ENCODE results near the gene ZMYND8.

ZMYND8 gene

DNA sequence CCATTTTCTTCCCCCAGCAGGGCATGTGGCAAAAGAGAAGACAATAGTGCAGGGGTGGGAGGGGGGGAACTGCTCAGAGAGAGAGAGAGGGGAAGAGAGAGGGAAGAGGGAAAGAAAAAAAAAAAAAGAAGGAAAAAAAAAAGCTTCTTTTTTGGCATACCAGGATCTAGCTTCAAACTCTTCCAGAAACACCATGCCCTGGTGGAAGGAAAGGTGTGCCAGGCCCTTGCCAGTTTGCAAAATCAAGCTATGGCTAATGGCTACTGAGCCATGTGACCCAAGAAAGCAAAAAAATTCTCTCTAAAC lies 326 bp downstream of the ZMYND8 start:
- CTCF ChIA-PET: interaction anchor here (0.6 to 3.5 kb wide), 6 partner anchors 17 to 83 kb away, joined by 3 to 26 read pairs (median 4); no protein-coding TSS in a partner anchor
- peak overlapping the region; percentile 97 for H3K27ac ChIP-seq (ENCODE audit: extremely low read depth, low read depth, low read length)
- H3K9me3 ChIP-seq (ENCODE audit: control insufficient read depth, insufficient read depth, low read depth, low read length): no peaks in the 10 kb centered on the region
- POLR2A ChIA-PET: interaction anchor here (0.6 to 2.1 kb wide), 11 partner anchors 13 to 175 kb away, joined by 3 to 7 read pairs (median 3); partner anchors contain the start of gene NCOA3
- H3K4me1 ChIP-seq (ENCODE audit: control insufficient read depth, insufficient read depth, low read length): peaks cover 47% of the 10 kb centered on the region
- H3K36me3 ChIP-seq (ENCODE audit: control insufficient read depth in 2 of 2, insufficient read depth in 1 of 2, low read length in 2 of 2): no peaks in the 10 kb centered on the region
- TF ChIP-seq, protein P1, sequence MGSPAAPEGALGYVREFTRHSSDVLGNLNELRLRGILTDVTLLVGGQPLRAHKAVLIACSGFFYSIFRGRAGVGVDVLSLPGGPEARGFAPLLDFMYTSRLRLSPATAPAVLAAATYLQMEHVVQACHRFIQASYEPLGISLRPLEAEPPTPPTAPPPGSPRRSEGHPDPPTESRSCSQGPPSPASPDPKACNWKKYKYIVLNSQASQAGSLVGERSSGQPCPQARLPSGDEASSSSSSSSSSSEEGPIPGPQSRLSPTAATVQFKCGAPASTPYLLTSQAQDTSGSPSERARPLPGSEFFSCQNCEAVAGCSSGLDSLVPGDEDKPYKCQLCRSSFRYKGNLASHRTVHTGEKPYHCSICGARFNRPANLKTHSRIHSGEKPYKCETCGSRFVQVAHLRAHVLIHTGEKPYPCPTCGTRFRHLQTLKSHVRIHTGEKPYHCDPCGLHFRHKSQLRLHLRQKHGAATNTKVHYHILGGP (tag by site-specific recombination; IDR thresholded peaks at IDR 0.05): no peak
- peak; percentile 38; the same call in 1 of the 2 replicates for TF ChIP-seq PRDM1 (tag by site-specific recombination; IDR thresholded peaks at IDR 0.05)
- peak overlapping the region; percentile 30 for H3K4me3 ChIP-seq (ENCODE audit: low read depth, low read length)

GRCh38 chr20:47355489-47356219 lies 845 bp downstream of the ZMYND8 start:
- peak overlapping the region; percentile 30 for H3K4me3 ChIP-seq (ENCODE audit: low read depth, low read length)
- H3K4me1 ChIP-seq (ENCODE audit: control insufficient read depth, insufficient read depth, low read length): peaks cover 49% of the 10 kb centered on the region
- CTCF ChIA-PET: interaction anchor here (0.7 to 2.1 kb wide), 6 partner anchors 28 to 83 kb away, joined by 3 to 21 read pairs (median 4); no protein-coding TSS in a partner anchor

More at GRCh38 chr20:47355489-47356219, 845 bp downstream of the ZMYND8 start:
- no peaks in the 10 kb centered on the region for H3K36me3 ChIP-seq (ENCODE audit: control insufficient read depth in 2 of 2, insufficient read depth in 1 of 2, low read length in 2 of 2)
- POLR2A ChIA-PET: interaction anchor here (0.6 to 2.1 kb wide), 5 partner anchors 19 to 174 kb away, joined by 3 to 7 read pairs (median 5); no protein-coding TSS in a partner anchor
- no peaks in the 10 kb centered on the region for H3K9me3 ChIP-seq (ENCODE audit: control insufficient read depth, insufficient read depth, low read depth, low read length)
- H3K27ac ChIP-seq (ENCODE audit: extremely low read depth, low read depth, low read length): peak overlapping the region; percentile 97
- no peak for TF ChIP-seq ZNF391 (tag by site-specific recombination; IDR thresholded peaks at IDR 0.05; ENCODE audit: borderline replicate concordance, low read depth)
- TF ChIP-seq ZNF19 (tag by site-specific recombination; IDR thresholded peaks at IDR 0.05; ENCODE audit: low read depth): no peak
- TF ChIP-seq ZNF600 (tag by site-specific recombination; IDR thresholded peaks at IDR 0.05): 0 out of 2 replicates have a peak, but pooled peaks have one; percentile 45
- no peak for TF ChIP-seq ZNF792 (tag by site-specific recombination; IDR thresholded peaks at IDR 0.05)
- no peak for TF ChIP-seq ELK4 (IDR thresholded peaks at IDR 0.05; ENCODE audit: borderline replicate concordance, low read depth, low read length)
- 0 out of 2 replicates have a peak, but pooled peaks have one; percentile 7 for TF ChIP-seq PRDM1 (tag by site-specific recombination; IDR thresholded peaks at IDR 0.05)
- TF ChIP-seq HIC1 (tag by site-specific recombination; IDR thresholded peaks at IDR 0.05): no peak
- TF ChIP-seq, protein P2, sequence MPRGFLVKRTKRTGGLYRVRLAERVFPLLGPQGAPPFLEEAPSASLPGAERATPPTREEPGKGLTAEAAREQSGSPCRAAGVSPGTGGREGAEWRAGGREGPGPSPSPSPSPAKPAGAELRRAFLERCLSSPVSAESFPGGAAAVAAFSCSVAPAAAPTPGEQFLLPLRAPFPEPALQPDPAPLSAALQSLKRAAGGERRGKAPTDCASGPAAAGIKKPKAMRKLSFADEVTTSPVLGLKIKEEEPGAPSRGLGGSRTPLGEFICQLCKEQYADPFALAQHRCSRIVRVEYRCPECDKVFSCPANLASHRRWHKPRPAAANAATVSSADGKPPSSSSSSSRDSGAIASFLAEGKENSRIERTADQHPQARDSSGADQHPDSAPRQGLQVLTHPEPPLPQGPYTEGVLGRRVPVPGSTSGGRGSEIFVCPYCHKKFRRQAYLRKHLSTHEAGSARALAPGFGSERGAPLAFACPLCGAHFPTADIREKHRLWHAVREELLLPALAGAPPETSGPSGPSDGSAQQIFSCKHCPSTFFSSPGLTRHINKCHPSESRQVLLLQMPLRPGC (tag by site-specific recombination; IDR thresholded peaks at IDR 0.05): no peak
- TF ChIP-seq, protein P3, sequence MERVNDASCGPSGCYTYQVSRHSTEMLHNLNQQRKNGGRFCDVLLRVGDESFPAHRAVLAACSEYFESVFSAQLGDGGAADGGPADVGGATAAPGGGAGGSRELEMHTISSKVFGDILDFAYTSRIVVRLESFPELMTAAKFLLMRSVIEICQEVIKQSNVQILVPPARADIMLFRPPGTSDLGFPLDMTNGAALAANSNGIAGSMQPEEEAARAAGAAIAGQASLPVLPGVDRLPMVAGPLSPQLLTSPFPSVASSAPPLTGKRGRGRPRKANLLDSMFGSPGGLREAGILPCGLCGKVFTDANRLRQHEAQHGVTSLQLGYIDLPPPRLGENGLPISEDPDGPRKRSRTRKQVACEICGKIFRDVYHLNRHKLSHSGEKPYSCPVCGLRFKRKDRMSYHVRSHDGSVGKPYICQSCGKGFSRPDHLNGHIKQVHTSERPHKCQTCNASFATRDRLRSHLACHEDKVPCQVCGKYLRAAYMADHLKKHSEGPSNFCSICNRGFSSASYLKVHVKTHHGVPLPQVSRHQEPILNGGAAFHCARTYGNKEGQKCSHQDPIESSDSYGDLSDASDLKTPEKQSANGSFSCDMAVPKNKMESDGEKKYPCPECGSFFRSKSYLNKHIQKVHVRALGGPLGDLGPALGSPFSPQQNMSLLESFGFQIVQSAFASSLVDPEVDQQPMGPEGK (tag by site-specific recombination; IDR thresholded peaks at IDR 0.05): peak; percentile 12; the same call in 1 of the 2 replicates

All from HEK293 (cell line).